HG03520 (cell line): Measurements from ENCODE around the gene TMEM234.

Experiments
- ATAC-seq: cut with Tn5 transposase; IDR thresholded peaks from one replicate; pipeline ENCODE4 v1.9.1; 2021; ENCODE audit warnings: mild to moderate bottlenecking, moderate library complexity; ENCODE audit not compliant: unreplicated experiment

The TMEM234 gene

GRCh38 chr1:32201011-32201855, 20.9 kb downstream of the TMEM234 start:
- no peak for ATAC-seq

- peak; percentile 35 for ATAC-seq
Observed at GRCh38 chr1:32200226-32201010, 21.7 kb downstream of the TMEM234 start, which contains the start of gene CCDC28B. CCDC28B (plus strand) TSS chr1:32200595; CDS start chr1:32201936, 1,341 bp downstream.

- no peak for ATAC-seq
Observed at GRCh38 chr1:32199717-32200072, 22.5 kb downstream of the TMEM234 start.

- ATAC-seq, result no peak
Observed at GRCh38 chr1:32199043-32199716, 23.0 kb downstream of the TMEM234 start.

- no peak for ATAC-seq
Observed at GRCh38 chr1:32198237-32199042, 23.7 kb downstream of the TMEM234 start.

- no peak for ATAC-seq
Observed at GRCh38 chr1:32197837-32198236, 24.3 kb downstream of the TMEM234 start.

- ATAC-seq, result no peak
Observed at GRCh38 chr1:32197074-32197473, 25.1 kb downstream of the TMEM234 start.

- no peak for ATAC-seq
Observed at GRCh38 chr1:32195972-32196823, 26.0 kb downstream of the TMEM234 start.

GRCh38 chr1:32195531-32195930, 26.6 kb downstream of the TMEM234 start:
- no peak for ATAC-seq

GRCh38 chr1:32194984-32195383, 27.2 kb downstream of the TMEM234 start:
- ATAC-seq, result no peak

- no peak for ATAC-seq
Observed at GRCh38 chr1:32192220-32192948, 29.8 kb downstream of the TMEM234 start.

GRCh38 chr1:32187850-32188249, 34.3 kb downstream of the TMEM234 start:
- ATAC-seq, result no peak

- ATAC-seq, result no peak
Observed at GRCh38 chr1:32186491-32186890, 35.7 kb downstream of the TMEM234 start.

GRCh38 chr1:32186077-32186476, 36.1 kb downstream of the TMEM234 start:
- ATAC-seq, result no peak

GRCh38 chr1:32184650-32185049, 37.5 kb downstream of the TMEM234 start:
- ATAC-seq, result no peak

GRCh38 chr1:32182060-32182459, 40.1 kb downstream of the TMEM234 start:
- no peak for ATAC-seq

GRCh38 chr1:32181563-32181962, 40.6 kb downstream of the TMEM234 start:
- ATAC-seq, result no peak

- no peak for ATAC-seq
Observed at GRCh38 chr1:32181065-32181464, 41.1 kb downstream of the TMEM234 start.
